ENCODE results near the gene ACTR10. TPM values are rescaled to one million over a fixed set of nuclear protein-coding genes. Genes with fewer than 3 reads are reported as not detected.

Gene ACTR10
- total and polyA plus RNA-seq, 9 of the 15 experiments (the other 6 are each of a cell fraction or from before 2014, with no cell fraction given), result 22.0 to 66.1 (median 34.1) TPM

GRCh38 chr14:58177125-58177524 is 22.8 kb upstream of the ACTR10 start:
- intact Hi-C loops (cut with micrococcal nuclease) (no loop called here), in situ Hi-C loops (cut with MboI) (no loop called here)
- H3K36me3 ChIP-seq (ENCODE audit: control insufficient read depth, insufficient read depth, low read length), result no peaks in the 10 kb centered on the region
- no TSS peak for BruUV-seq (replicated peaks)
- FAIRE-seq (no peak), DNase-seq (ENCODE audit: extremely low read depth in 1 of 4, low spot score in 3 of 4) (no peak), ATAC-seq (no peak)
- H3K79me2 ChIP-seq (ENCODE audit: control insufficient read depth, insufficient read depth, low read length), result no peaks in the 10 kb centered on the region
- WGBS (ENCODE audit: insufficient coverage, low coverage, missing lambda C conversion rate), result 49% methylated on average over 5 of the region's 5 CpGs
- no peak overlapping the region for H3K4me2 ChIP-seq (ENCODE audit: insufficient read depth, low read length)
- H2AFZ ChIP-seq (ENCODE audit: low read depth, low read length), result no peak overlapping the region
- no peaks in the 10 kb centered on the region for H3K27me3 ChIP-seq (ENCODE audit: control insufficient read depth in 2 of 2, insufficient read depth in 2 of 2, low read length in 2 of 2)
- peaks cover 0 to 4% of the 10 kb centered on the region in 2 experiments; a peak in 2 of 5 replicates for H3K4me1 ChIP-seq (replicated peaks in 1 of 2; ENCODE audit: control insufficient read depth in 2 of 2, insufficient read depth in 2 of 2, low read length in 2 of 2)
- no peaks in the 10 kb centered on the region for H4K20me1 ChIP-seq (replicated peaks; ENCODE audit: control insufficient read depth, insufficient read depth, low read length)
- no peak overlapping the region for H3K27ac ChIP-seq (ENCODE audit: extremely low read depth, low read depth, low read length)
- H3K9ac ChIP-seq (ENCODE audit: insufficient read depth in 1 of 2, low read depth in 2 of 2, low read length in 2 of 2), result no peak overlapping the region
- no peak overlapping the region for H3K4me3 ChIP-seq
- H3K9me1 ChIP-seq (ENCODE audit: control insufficient read depth, insufficient read depth, low read length), result no peaks in the 10 kb centered on the region
- H3K9me3 ChIP-seq (replicated peaks; ENCODE audit: control insufficient read depth, insufficient read depth, low read depth, low read length), result no peaks in the 10 kb centered on the region
- CTCF ChIA-PET (ENCODE audit: low intra/inter-chr PET ratio), result no interaction called here
- POLR2A ChIA-PET, result interaction anchor here (0.7 kb wide), 1 partner anchor 8 kb away, joined by 3 read pairs; no protein-coding TSS in a partner anchor
- TF ChIP-seq ZBTB33 (CRISPR knock-in tag; IDR thresholded peaks at IDR 0.05), result no peak
- no peak for TF ChIP-seq PBX2 (CRISPR knock-in tag; IDR thresholded peaks at IDR 0.05; ENCODE audit: low read depth)
- TF ChIP-seq PBX2 (tag; conservative IDR thresholded peaks at IDR 0.05; ENCODE audit: low read depth), result no peak
- TF ChIP-seq USF1 (CRISPR knock-in tag; IDR thresholded peaks at IDR 0.05), result no peak
- no peak for TF ChIP-seq NCOA2 (IDR thresholded peaks at IDR 0.05; ENCODE audit: partially characterized antibody in 2 of 2)
- TF ChIP-seq DPF2 (IDR thresholded peaks at IDR 0.05), result no peak
- TF ChIP-seq STAT5A (IDR thresholded peaks at IDR 0.05; ENCODE audit: borderline replicate concordance, low read length), result no peak
- no peak for TF ChIP-seq TEAD4 (IDR thresholded peaks at IDR 0.05; ENCODE audit: low read length)
- TF ChIP-seq TEAD4 (CRISPR knock-in tag; IDR thresholded peaks at IDR 0.05; ENCODE audit: borderline replicate concordance), result no peak
- no peak for TF ChIP-seq ZNF609 (CRISPR knock-in tag; IDR thresholded peaks at IDR 0.05; ENCODE audit: borderline replicate concordance)
